ENCODE measurements around the gene ERCC5.

The ERCC5 gene

GRCh38 chr13:102917019-102917418 is 71.2 kb downstream of the ERCC5 start:
- DNase-seq (ENCODE audit: low read depth in 1 of 2, low spot score in 1 of 2): no peak

- DNase-seq (ENCODE audit: low read depth in 1 of 2, low spot score in 1 of 2): no peak
Observed at GRCh38 chr13:102922184-102922583, 76.4 kb downstream of the ERCC5 start.
